HG03342 (cell line): ENCODE results near the gene PCDHGA2.
"Not testable (repeated sequence)": the region's sequence is repeated elsewhere in the genome, so short reads cannot be mapped to it uniquely, and the experiment has no call there.

Experiments
- ATAC-seq: cut with Tn5 transposase; IDR thresholded peaks from one replicate; pipeline ENCODE4 v1.9.1; 2021; ENCODE audit warnings: mild to moderate bottlenecking, moderate library complexity; ENCODE audit not compliant: unreplicated experiment

Gene PCDHGA2

GRCh38 chr5:141338538-141339306 is at the start of gene PCDHGA2:
Gene PCDHGA2 (plus strand): TSS chr5:141338760.
- ATAC-seq, result no peak

DNA sequence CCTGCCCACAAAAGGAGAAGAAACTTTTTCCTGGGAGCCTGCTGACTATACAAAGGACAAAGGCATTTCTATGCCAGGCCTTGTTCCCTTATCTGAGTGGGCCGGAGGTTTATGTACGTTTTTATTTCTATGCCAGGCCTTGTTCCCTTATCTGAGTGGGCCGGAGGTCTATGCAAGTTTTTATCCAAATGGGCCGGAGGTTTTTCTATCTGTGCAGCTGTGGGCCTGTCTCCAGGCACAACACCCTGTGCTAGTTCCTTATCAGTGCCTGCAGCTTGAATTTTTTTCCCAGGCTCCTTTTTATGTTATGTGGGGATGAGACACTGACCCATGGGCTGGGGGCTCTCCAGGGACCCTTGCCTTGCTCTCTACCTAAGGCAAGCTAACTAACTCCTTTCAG is 40.2 kb upstream of the PCDHGA2 start:
- ATAC-seq, result no peak

GRCh38 chr5:141303756-141304155 is 34.8 kb upstream of the PCDHGA2 start, which contains the start of gene SLC25A2:
Gene SLC25A2 (minus strand): TSS chr5:141304049. CDS start chr5:141303865, 184 bp downstream.
- ATAC-seq, result no peak

GRCh38 chr5:141306630-141307029 is 31.9 kb upstream of the PCDHGA2 start:
- ATAC-seq, result no peak

GRCh38 chr5:141313711-141314110 is 24.8 kb upstream of the PCDHGA2 start:
- ATAC-seq, result no peak

DNA sequence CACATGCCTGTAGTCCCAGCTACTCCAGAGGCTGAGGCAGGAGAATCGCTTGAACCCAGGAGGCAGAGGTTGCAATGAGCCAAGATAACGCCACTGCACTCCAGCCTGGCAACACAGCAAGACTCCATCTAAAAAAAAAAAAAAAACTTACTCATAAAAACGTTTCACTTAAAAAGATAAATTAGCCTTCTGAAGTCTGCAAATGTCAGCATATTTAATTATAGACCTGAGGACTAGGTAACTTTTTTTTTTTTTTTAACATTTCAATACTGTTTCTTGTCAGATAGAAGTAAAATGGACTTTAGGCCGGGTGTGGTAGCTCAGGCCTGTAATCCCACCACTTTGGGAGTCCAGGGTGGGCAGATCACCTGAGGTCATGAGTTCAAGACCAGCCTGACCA is 21.6 kb upstream of the PCDHGA2 start:
- not testable (repeated sequence) for ATAC-seq

GRCh38 chr5:141319202-141319601 is 19.4 kb upstream of the PCDHGA2 start:
- no peak for ATAC-seq

GRCh38 chr5:141319699-141320098 is 18.9 kb upstream of the PCDHGA2 start:
- ATAC-seq, result no peak

DNA sequence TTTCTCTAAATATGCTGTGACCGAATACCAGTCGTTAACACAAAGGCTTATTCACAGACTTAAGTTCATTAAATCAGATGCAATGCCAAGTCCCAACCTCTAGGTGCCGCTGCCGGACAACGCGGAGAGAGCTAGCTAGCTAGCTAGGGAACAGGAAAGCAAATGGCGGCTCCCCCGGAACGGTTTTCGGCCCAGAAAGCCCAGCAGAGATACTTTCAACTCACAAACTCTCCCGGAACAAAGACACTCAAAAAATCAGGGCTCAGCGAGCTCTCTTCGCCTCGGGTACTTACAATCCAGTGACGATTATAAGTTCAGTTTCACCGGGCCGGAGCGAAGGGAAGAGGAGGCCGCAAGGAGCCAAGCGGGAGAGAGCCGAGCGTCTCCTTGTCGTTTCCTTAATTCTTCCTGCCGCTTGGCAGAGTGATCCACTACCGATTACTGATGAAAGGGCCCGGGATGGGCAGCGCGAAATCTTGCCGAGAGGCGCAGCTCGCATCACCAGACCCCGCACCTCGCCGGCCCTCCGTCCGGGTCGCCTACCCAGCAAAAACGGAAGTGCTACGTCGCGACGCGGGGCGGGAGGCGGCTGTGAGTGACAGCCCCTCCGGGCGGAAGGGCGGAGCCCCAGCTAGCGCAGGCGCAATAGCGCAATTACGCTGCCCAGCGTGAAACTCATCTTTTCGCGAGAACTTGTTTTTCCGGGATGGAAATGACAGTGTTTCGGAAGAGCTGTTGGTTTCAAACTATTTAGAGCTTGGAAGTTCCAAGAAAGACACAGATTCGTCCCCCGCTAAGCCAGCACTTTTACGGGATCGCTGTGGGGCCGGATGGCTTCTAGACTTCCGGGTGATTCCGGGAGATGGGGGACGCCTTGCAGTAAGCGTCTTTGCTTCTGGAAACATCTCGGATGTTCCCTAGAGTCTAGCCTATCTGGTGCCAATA is 18.1 kb upstream of the PCDHGA2 start, which contains the start of gene TAF7:
TAF7 (minus strand) TSS at position 560 of the 945 bp plus-strand sequence. CDS start 740 bp downstream, outside the sequence.
- peak; percentile 92 for ATAC-seq

DNA sequence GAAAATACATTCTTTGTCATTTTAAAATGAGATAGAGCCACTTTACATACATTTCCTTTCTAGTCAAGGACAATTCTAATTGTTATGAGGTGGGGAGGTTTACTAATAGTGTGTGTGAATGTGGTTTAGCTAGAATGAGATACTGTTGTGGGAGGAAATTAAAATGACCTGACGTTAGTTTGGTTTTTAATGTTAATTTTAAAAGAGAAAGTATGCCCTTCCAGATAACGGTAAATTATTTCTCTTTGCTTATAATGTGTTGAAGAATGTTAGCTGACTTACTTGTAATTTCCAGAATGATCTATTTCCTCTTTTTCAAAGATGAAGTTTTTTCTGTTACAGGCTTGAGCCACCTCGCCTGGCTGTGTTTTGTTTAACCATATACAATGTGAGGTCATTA is 16.3 kb upstream of the PCDHGA2 start:
- ATAC-seq, result no peak

DNA sequence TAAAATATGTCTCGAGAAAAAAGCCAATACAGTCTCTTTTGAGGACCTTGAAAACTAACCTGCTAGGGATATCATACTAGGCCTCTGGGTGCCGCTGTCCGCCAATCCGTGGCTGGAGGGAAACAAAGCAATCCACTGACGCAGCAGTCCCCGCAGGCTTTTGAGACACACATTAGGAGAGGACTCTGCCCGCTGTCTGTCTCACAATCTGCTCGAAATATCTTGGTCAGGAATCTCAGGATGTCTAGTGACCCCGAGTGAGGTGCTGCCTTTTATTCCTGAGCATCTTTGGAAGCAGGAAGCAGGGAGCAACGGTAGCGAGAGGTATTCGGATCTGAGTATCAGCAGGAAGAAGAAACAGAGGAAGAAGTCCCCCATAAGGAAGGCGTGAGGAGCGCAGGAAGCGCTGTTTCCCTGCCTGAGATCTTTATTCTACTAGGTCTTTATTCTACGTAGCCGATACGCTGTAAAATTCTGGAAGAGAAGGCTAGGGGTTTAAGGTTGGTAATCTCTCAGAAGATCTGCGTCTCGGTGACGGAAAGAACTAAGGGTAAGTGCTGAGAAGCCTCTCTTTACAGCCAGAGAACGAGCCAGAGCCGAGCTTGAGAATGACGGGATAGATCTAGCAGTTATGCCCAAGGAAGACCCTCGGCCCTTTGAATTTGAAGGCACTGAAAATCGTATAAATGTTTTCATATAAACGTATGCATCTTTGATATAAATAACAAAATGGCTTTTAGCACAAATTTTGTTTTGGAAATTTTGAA is 12.3 kb upstream of the PCDHGA2 start:
- peak; percentile 83 for ATAC-seq

GRCh38 chr5:141328231-141328630 is 10.3 kb upstream of the PCDHGA2 start:
- no peak for ATAC-seq

DNA sequence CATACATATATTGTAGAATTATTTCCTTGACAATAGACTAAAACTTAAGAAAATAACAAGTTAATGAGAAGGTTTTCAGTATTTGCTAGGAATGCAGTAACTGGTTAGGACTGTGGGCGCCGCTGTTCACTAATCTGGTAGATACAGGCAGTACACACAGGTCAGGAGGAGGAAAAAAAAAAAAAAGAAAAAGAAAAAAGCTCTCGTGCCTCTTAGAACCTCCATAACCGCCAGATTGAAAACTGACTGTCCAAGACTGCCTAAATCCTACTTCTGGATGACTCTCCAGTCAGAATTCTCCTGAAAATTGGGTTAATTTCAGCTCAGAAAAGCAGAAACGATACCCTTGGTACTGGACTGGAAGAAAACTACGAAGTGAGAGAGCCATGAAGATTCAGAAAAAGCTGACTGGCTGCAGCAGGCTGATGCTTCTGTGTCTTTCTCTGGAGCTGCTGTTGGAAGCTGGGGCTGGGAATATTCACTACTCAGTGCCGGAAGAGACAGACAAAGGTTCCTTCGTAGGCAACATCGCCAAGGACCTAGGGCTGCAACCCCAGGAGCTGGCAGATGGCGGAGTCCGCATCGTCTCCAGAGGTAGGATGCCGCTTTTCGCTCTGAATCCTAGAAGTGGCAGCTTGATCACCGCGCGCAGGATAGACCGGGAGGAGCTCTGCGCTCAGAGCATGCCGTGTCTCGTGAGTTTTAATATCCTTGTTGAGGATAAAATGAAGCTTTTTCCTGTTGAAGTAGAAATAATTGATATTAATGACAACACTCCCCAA is 8.1 kb upstream of the PCDHGA2 start, which contains the start of gene PCDHGA1:
PCDHGA1 (plus strand) TSS at position 216 of the 782 bp plus-strand sequence.
- no peak for ATAC-seq

DNA sequence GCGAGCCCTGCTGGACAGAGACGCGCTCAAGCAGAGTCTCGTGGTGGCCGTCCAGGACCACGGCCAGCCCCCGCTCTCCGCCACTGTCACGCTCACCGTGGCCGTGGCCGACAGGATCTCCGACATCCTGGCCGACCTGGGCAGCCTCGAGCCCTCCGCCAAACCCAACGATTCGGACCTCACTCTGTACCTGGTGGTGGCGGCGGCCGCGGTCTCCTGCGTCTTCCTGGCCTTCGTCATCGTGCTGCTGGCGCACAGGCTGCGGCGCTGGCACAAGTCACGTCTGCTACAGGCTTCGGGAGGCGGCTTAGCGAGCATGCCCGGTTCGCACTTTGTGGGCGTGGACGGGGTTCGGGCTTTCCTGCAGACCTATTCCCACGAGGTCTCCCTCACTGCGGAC is 6.0 kb upstream of the PCDHGA2 start:
- ATAC-seq, result not testable (repeated sequence)

GRCh38 chr5:141340781-141341354 is 2.3 kb downstream of the PCDHGA2 start:
- ATAC-seq, result not testable (repeated sequence)

DNA sequence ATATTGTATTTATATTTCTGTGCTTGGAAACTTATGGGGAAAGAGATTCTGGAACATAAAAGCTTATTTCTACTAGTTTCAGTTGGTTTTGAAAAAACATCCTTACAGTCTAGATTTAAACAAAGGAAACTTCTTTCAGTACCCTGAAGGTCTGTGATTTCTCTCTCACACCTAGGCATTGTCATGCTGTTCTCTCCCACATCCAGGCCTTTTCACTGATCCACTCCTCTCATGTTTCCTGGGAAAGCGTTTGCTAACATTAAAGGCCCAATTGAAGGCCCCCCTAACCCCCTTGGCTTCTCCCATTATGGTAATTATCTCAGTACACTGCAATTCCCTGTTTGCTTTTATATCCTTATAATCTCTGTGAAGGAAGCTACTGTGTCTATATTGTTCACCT is 4.2 kb downstream of the PCDHGA2 start:
- no peak for ATAC-seq

GRCh38 chr5:141343242-141343952 is 4.8 kb downstream of the PCDHGA2 start, which contains the start of gene PCDHGA3:
Gene PCDHGA3 (plus strand): TSS chr5:141343829. CDS start chr5:141344034, 205 bp downstream.
- ATAC-seq, result no peak

DNA sequence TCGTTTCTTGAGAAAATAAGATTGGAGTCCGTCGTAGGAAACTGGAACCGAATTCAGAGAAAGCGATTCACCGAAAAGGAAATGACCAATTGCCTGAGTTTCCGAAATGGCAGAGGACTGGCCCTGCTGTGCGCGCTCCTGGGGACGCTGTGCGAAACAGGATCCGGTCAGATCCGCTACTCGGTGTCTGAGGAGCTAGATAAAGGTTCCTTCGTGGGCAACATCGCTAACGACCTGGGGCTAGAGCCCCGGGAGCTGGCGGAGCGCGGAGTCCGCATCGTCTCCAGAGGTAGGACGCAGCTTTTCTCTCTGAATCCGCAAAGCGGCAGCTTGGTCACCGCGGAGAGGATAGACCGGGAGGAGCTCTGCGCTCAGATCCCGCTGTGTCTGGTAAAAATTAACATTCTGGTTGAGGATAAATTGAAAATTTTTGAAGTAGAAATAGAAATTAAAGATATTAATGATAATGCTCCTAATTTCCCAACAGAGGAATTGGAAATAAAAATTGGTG is 5.4 kb downstream of the PCDHGA2 start:
- ATAC-seq, result no peak

DNA sequence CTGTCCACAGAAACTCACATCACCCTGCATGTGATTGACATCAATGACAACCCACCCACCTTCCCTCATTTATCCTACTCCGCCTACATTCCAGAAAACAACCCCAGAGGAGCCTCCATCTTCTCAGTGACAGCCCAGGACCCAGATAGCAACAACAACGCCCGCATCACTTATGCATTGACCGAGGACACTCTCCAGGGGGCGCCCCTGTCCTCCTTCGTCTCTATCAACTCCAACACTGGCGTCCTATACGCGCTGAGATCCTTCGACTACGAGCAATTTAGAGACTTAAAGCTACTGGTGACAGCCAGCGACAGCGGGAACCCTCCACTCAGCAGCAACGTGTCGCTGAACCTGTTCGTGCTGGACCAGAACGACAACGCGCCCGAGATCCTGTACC is 6.8 kb downstream of the PCDHGA2 start:
- no peak for ATAC-seq
